Measurements from ENCODE around the gene HOXA7. TPM values are rescaled to one million over a fixed set of nuclear protein-coding genes. Genes with fewer than 3 reads are reported as not detected.

HOXA7 gene
- total RNA-seq, 1 donor from 2014 or later: not detected

GRCh38 chr7:27111751-27112277 lies 44.7 kb downstream of the HOXA7 start:
- intact Hi-C loops (cut with micrococcal nuclease): no loop called here

GRCh38 chr7:27111042-27111750 lies 45.3 kb downstream of the HOXA7 start:
- intact Hi-C loops (cut with micrococcal nuclease): no loop called here

GRCh38 chr7:27110186-27111031 lies 46.1 kb downstream of the HOXA7 start:
- intact Hi-C loops (cut with micrococcal nuclease): no loop called here

GRCh38 chr7:27109466-27110185 lies 46.8 kb downstream of the HOXA7 start:
- intact Hi-C loops (cut with micrococcal nuclease): no loop called here

GRCh38 chr7:27108390-27109127 lies 47.9 kb downstream of the HOXA7 start:
- intact Hi-C loops (cut with micrococcal nuclease): no loop called here

GRCh38 chr7:27107391-27108381 lies 48.8 kb downstream of the HOXA7 start:
- intact Hi-C loops (cut with micrococcal nuclease): no loop called here

GRCh38 chr7:27106901-27107240 lies 49.6 kb downstream of the HOXA7 start:
- intact Hi-C loops (cut with micrococcal nuclease): no loop called here

- intact Hi-C loops (cut with micrococcal nuclease): no loop called here
Measured at GRCh38 chr7:27106181-27106900, 50.1 kb downstream of the HOXA7 start.

- intact Hi-C loops (cut with micrococcal nuclease): no loop called here
Measured at GRCh38 chr7:27105301-27106031, 51.0 kb downstream of the HOXA7 start.

- intact Hi-C loops (cut with micrococcal nuclease): no loop called here
Measured at GRCh38 chr7:27104341-27105058, 52.0 kb downstream of the HOXA7 start.

Other genes starting within 250 kb of the HOXA7 start
- 0.41 and 0.50 TPM in 2 replicates for gene HOXA1, start 60.7 kb downstream of the HOXA7 start, total RNA-seq
- not detected in 2 replicates for gene HOXA2, start 54.0 kb downstream of the HOXA7 start, total RNA-seq
- gene HOXA4, start 25.9 kb downstream of the HOXA7 start, total RNA-seq: 0.16 TPM in 1 of 2 replicates, not detected in the other
- gene HOXA5, start 13.0 kb downstream of the HOXA7 start, total RNA-seq: not detected in 2 replicates
- gene HOXA6, start 8.9 kb downstream of the HOXA7 start, total RNA-seq: not detected in 2 replicates
- 0.34 TPM in 1 of 2 replicates, not detected in the other for gene HOXA3, start 4.1 kb downstream of the HOXA7 start, total RNA-seq
- not detected in 2 replicates for gene HOXA9, start 8.9 kb upstream of the HOXA7 start, total RNA-seq
- gene HOXA10, start 17.6 kb upstream of the HOXA7 start, total RNA-seq: 0.11 TPM in 1 of 2 replicates, not detected in the other
- gene HOXA11, start 28.6 kb upstream of the HOXA7 start, total RNA-seq: not detected in 2 replicates
- not detected in 2 replicates for gene HOXA13, start 43.4 kb upstream of the HOXA7 start, total RNA-seq
- gene EVX1, start 86.1 kb upstream of the HOXA7 start, total RNA-seq: not detected in 2 replicates

Measured in T-helper 2 cell treated with Interferon-gamma antibody and Interleukin-4, amounts not matched to agents 100 ng/mL and 5 ng/mL, for 36 hours (primary cell).